OCI-M2 (cell line): ENCODE data around the gene HSPB7.
"Not testable (repeated sequence)": the region's sequence is repeated elsewhere in the genome, so short reads cannot be mapped to it uniquely, and the experiment has no call there.

Source experiments
- DNase-seq: peaks from one replicate; lab custom pipeline; 2025; ENCODE audit not compliant: unreplicated experiment; lab: John Stamatoyannopoulos, UW

Gene HSPB7

DNA sequence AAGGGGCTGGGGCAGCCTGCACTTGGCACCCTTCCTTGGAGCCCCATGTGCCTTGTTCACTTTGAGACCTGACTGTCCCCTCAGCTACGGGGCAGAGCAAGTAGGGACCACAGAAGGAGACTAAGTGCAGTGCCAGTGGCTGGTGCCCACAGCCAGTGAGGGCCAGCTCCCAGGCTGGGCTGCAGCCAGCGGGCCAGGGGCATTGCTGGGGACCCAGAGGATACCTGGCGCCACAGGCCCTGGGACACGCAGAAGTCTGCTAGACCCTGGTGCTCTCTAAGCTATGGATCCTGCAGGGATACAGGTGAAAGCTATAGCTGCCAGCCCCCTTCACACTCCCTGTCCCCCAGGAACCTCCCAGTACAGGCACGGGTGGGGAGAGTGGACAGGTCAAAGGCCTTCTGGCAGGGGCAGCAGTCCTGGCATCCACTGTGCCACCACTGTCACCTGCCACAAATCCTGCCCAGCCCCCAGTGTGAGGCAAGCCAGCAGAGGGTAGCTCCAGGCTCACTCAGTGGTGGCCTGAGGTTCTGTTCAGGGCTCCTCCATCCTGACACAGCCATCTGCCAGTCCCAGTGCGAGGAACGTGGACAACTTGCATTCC, 5.3 kb upstream of the HSPB7 start:
- DNase-seq, result no peak

DNA sequence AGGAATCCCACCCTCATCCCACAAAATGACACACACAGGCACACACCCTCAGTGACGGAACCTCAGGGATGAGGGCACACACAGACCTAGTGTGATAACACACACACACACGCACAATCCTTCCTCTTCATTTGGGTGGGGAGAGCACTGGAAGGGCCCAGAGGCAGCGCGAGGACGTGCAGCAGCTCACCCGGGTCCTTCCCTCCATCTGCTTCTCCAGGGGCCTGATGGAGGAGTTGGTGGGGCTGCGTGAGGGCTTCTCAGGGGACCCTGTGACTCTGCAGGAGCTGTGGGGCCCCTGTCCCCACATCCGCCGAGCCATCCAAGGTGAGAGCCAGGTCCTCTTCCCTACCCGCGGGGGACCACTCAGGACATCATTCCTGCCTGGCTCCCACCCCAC, 4.5 kb upstream of the HSPB7 start:
- DNase-seq, result no peak

DNA sequence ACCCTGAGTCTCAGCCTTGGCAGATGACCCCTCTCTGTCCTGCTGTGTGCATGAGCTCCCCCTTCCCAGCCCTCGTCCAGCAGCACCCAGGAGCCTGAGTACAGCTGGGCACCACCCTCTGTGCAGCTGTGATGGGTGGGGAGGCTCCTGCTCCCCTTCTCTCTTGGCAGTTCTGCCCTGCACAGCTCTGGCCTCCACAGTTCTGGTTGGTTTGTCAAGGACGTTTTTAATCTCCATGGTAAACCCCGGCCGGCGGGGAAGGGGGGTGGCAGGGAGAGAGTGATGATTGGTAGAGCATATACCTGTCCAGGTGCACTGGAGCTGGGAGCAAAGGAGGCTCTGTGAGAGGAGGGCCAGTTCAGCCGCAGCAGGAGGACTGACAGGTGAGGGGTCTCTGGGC, 3.8 kb upstream of the HSPB7 start, which contains the start of gene CLCNKA:
Gene CLCNKA, plus strand, starts transcription at position 356 of the 400 bp plus-strand sequence. CDS start 584 bp downstream, outside the sequence.
- DNase-seq, result no peak

DNA sequence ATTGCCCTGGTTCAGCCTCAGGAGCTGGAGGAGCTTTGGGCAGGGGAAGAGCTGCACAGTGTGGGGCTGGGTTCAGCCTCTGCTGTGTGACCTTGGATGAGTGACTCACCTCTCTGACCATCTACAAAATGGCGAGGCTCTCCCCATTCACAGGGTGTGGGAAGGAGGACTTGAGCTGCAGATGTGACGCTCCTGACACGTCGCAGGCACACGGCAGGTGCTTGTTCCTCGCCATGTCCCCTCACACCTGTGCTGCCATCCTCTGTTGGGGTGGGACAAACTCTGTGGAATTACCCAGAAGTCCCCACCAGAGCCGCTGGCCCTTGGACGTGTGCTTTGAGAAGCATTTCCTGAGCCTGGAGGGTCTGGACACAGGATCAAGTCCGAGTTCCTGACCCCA, 3.0 kb upstream of the HSPB7 start:
- DNase-seq, result not testable (repeated sequence)

DNA sequence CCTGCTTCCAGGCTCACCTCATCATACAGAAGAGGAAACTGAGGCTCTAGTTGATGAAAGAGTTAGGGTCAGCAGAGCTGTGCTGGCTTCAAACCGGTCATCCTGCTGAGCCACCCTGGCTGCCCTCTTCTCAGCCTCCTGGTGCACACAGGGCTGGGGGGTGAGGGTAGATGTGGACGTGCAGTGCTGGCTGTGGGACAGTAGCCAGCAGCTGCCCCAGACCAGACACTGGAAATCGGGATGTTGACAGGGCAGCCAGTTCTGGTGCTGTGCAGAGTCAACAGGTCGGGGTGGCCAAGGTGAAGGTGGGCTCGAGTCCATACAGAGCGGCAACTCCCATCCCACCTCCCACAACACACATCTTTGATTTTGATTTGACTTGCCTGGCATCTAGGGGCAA, 2.5 kb upstream of the HSPB7 start:
- DNase-seq, result no peak

DNA sequence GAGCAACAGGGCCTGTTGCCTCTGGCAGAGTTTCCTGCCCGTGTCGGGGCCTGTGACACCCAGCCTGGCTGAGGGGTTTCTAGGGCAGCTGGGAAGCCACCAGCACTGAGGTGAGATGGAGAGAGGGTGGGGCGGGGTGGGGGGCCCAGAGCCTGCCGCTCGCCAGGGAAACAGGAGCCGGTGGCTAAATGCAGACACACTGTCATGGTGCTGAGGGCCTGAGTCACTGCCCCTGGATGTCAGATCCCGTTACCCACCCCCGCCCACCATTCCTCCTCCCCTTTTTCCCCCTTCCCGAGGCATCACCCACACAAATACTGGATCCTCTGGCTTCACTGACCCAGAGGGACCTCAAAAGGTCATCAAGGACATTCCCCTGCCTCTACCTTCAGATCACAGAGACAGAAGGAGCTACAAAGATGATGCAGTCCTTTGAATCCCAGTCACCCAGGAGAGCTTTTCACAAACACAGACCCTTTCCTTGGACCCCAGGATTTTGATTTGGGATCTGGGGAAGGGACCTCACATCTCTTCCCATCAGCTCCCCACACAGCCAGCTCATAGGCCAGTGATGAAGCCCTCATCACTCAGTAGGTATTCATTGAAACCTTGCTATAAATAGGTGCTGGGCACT, 1.9 kb upstream of the HSPB7 start:
- DNase-seq, result no peak

DNA sequence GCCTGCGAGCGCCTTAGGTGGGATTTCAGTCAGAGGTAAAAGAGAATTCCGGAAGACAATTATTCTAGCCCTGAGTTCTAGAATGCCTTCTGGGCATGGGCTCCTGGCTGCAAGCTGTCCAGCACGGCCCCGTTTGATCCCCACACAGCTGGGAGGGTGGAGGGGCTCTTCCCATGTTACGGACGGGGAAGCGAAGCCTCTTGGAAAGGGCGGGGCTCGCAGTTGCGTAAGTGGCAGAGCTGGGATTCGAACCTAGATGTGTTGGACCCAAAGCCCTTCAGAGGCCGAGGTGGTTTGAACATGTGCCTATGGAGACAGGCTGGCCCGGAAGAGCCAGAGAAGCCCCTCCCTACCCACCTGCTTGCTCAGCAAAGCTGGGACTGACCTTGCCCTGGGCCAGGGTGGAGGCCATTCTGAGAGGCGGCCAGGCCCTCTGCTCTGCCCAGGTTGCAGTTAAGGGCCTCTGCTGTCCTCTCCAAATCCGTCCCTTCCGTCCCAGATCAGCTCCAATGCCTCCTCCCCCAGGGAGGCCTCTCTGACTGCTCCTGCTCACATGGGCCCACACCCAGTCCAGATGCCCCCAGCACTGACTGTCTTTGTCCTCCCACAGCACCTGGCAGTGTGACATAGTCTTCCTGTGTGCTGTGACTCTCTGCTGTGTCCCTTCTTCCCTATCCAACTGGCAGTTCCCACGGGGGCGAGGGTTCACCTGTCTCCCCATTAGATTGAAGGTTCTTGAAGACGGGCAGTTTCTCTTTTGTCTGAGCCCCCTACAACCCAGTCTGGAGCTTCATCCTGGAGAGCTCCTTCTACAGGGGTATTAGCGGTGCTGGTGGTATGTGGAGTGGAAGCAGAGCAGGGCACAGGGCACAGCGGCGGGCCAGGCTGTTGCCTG, 1.2 kb upstream of the HSPB7 start:
- no peak for DNase-seq

DNA sequence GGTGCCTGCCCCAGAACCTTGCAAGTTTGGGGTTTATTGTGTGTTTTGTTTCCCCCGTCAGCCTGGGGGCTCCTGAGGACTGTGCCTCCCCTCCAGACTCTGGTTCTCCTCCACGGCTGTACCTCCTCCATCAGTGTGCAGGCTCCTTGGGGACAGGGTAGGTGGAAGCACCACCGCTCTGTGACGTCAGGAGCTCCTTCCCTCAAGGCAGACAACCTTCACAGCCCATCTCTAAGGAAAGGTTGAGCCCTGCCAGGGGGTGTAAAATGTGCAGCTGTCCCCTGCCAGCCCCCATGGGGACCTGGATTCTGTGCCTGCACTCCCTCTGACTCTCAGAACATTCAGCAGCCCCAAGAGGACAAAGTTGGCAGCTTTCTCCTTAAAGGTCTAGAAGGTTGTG, 465 bp upstream of the HSPB7 start:
- no peak for DNase-seq

DNA sequence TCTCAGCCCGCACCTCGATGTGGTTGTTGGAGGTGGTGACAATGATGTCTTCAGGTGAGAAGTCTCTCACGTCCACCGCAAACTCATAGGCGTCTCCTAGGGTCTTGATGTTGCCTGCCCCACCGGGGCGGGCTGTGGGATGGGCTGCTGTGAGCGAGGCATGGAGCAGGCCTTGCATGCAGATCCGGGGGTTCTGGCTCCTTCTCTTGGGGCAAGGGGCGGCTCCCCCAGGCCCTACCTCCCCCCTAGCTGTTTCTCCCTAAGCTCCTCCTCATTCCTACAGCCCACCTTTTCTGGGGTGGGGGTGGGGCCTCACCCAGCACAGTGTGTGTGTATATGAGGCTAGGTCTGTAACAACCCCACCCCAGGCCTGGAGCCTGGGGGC, 775 bp downstream of the HSPB7 start:
- DNase-seq, result no peak

DNA sequence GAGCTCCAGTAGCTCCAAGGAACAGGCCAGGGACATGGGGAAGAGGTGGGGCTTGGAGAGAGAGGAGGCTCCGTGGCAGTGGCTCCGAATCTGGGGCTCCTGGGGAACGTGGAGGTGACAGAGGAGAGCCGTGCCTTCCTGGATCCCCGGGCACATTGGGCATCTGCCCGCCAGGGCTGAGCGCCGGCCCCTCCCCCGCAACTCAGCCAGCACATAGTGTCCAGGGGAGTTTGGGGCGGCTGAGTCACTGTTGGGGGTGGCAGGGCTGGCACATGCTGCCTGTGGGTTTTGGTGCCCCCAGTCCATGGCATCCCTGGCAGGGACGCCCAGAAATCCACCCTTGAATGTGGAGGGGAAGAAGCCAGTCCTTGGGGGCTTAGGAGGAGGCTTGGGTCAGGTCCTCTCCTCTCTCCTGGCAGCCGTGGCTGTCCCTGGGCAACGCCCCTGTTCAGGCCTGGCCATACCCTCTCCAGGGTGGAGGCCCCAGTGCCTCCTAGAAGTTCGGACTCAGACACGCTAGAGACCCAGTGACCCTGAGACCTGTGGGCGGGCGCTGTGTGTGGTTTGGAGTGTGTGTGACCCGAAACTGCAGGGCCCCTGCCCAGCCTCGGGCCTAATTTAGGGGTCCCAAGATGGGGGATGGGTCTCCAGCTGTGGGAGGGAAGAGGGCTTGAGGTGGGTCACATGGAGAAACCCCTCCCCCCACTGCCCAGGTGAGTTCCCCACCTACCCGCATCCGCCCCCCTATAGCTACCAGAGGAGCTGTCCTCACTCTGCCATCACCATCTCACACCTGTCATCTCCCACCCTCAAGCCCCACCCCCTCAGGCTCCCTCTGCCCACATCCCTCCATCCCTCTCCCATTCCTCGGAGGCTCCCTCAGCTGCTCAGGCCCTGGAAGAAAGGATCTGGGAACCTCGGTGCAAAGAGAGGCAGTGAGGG, 1.6 kb downstream of the HSPB7 start:
- DNase-seq, result no peak

DNA sequence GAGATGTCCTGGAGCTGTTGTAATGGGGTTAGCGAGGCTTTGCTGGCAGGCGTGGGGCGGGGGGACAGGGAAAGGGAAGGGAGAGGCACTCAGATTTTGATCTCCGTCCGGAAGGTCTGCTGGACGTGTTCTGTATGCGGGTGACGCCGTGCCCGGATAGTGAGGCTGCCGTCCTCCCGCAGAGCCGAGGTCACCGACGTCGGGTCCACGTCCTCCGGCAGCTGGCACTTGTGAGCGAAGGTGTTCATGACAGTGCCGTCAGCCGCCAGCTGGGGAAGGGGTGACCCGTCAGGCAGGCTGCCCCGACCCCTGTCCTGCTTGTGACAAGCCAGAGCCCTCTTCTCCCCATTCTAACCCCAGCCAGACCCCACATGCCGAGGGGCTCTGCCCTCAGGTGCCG, 2.4 kb downstream of the HSPB7 start:
- no peak for DNase-seq

DNA sequence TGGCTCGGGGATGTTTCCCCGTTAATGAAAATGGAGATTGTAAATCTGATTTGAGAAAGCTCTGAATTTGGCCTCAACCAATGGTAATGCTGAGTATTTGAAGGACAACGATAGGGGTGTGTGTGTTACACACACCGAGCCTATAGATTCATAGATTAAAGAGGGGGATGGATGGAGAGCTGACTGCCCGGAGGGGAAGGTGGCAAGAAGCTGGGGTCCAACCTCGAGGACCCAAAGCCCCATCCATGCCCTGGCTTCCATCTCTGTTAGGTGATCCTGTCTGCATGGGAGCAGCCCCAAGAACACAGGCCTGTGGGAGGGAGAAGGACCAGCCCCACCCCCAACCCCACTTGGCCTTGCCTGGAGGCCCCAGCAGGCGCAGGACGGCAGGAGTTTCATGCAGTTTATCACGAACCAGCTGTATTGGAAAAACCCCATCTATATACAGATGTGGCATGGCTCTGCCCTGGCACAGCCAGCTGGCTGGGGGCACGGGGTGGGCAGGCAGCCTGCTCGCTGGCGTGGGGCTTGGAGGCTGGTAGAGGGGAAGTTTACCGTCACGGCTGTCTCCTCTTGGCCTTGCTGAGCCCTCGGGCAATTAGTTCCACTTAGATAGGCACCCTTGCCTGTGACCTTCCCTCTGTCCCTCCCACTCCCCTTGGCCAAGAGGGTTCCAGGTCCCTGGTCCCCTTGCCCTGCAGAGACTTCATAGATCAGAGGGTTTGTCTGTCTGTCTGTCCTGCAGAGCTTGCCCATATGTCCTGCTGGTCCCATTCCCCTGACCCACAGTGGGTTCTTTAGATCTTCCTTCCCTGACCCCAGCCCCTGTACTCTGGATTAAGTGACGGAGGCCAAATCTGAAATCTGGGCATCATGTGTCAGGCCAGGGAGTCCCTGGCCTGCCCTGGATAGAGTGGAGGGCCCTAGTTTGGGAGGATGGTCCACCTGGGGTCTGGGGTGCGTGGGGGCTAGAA, 3.0 kb downstream of the HSPB7 start:
- no peak for DNase-seq

DNA sequence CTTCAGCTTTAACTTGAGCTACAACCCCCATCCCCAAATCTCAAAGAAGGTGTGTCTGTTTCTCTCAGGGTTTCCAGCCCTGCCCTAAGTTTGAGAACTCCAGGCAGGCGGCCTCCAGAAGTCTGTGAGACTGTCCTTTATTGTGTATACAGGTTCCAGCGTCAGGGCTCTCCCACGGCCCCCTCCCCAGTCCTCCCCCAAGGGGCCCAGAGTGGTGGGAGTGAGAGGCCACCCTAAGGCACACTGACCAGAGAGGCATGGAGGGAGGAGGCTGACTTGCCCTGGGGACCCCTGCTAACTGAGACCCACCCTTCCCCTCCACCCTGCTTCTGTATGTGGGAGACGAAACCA, 4.0 kb downstream of the HSPB7 start:
- no peak for DNase-seq

DNA sequence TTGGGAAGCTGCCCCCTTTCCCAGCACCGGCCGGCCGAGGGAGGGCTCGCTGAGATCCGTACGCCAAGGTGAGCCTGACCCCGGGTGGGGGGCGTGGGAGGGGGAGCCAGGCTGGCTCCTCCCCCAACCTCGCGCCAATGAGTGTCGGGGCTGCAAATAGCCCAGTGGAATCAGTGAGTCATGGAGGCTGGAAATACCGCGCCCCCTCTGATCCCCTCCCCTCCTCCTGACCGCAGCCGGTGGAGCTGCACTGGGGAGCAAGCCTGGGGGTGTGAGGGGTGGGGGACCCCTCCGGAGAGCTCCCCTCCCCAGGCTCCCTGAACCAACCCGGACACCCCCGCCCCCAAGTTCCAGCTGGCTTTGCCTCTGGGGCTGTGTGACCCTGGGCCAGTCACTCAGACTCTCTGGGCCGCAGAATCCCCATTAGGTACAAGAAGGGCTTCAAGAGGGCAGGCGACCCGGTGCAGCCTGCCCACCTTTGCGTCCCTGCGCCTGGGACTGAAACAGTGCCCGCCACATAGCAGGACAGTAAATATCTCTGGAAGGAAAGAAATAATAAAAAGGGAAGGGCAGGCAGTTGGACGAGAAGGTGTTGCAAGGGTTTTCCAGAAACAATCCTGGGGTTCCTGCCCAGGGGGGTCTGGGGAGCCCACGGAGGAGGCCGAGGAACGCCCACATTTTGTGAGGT, 4.5 kb downstream of the HSPB7 start:
- DNase-seq, result no peak

DNA sequence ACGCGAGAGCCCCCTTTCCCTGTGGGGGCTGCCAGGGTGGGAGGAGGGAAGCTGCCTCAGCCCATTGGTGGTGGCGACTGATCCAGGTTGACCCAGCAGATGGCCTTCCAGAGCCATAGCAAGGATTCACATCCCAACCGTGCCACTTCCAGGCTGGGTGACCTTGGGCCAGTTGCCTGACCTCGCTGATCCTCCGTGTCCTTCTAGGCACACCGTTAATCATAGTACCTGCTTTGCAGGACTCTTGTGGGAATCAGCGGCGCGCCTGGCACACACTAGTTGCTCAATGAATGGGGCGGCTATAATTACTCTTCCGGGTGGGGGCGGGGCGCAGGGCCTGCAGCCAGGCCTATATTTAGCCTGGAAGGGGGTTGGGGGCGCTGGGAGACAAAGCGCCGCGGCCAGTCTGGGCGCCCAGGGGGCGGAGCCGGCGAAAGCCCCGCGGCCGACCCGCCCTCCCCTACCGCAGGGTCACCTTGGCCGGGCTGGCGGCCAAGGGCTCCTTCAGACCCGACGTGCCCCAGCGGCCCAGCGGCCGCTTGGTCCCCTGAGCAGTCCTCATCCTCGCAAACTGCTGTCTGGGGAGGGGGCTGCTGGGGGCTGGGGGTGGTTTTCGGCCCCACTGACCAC, 5.1 kb downstream of the HSPB7 start:
- no peak for DNase-seq

DNA sequence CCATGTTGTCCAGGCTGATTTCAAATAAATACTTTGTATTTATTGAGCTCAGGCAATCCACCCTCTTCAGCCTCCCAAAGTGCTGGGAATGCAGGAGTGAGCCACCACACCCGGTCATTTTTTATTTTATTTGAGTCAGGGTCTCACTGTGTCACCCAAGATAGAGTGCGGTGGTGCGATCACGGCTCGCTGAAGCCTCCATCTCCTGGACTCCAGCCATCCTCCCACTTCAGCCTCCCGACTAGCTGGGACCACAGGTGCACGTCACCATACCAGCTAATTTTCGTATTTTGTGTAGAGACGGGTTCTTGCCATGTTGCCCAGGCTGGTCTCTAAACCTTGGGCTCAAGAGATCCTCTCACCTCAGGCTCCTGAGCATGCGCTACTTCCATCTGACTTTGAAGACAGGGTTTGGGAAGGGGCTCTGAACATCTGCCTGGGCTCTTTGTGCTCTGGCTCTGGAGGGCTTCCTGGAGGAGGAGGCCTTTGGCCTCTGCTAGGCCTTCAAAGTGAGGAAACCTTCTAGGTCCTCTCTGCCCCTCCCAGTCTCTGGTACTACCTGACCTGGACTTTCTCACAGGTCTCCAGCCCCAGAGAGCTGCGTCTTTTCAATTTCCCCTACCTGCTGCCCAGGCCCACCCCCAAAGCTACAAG, 5.8 kb downstream of the HSPB7 start:
- no peak for DNase-seq

DNA sequence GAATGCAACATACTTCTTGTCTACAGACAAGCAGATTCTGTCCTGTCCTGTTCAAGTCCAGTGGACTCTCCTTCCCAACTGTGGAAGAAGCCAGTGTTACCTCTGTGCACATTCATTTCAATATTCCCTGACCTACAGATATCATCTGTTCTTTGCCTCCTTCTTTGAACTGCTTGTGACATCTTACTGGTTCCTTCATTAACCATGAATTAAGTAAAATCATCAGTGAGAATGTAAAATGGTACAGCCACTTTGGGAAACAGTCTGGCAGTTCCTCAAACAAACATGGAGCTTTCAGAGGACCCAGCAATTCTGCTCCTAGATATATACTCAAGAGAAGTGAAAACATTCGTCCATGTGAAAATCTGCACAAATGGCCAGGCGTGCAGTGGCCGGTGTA, 7.0 kb downstream of the HSPB7 start:
- DNase-seq, result no peak

DNA sequence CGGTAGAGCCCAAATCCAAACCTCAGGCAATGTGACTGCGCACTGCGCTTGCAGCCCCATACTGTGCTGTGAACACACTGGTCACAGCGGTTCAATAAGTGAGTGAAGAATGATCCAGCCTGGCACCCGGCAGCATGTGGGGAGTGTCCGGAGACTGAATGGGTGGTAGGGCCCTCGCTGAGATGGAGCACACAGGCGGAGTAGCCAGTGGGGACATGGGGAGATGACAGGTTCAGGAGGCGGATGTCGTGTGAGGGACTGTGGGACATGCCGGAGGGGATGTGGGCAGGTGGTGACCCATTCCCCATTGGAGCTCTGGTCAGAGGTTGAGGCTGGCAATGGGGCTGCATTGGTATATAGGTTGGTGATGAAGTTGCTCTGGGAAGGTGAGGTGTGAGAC, 8.2 kb downstream of the HSPB7 start:
- DNase-seq, result no peak
